H1 (cell line): Measurements from ENCODE around the gene AFF1. TPM values are rescaled to one million over a fixed set of nuclear protein-coding genes. Genes with fewer than 3 reads are reported as not detected.

Source experiments
- CTCF ChIA-PET: fragments of 300-600 bp; sonication (Branson Sonifier 250); formaldehyde crosslinking; loops from one replicate; lab custom pipeline; 2021; ENCODE audit not compliant: partially characterized antibody; lab: Charles Lee
- POLR2A ChIA-PET: fragments of 300-600 bp; sonication (Branson Sonifier 250); formaldehyde crosslinking; loops from one replicate; lab custom pipeline; 2021; ENCODE audit warnings: inconsistent platforms; ENCODE audit not compliant: partially characterized antibody; lab: Charles Lee
- DNase-seq, 2 experiments: peaks; one replicate each; pipeline versions ENCODE4 v3.0.0 to v3.0.0-alpha.2; 2010 to 2022; ENCODE audit warnings: low spot score in 2 of 2, low read depth in 1 of 2, mixed read lengths in 1 of 2
- FAIRE-seq: peaks from 2 replicates; lab custom pipeline; 2011; peaks lifted over from hg19 to GRCh38; lab: Jason Lieb, UNC
- H2AFZ ChIP-seq: 2 replicates; pipeline ENCODE4 v1.8.1; 2012; ENCODE audit warnings: low read length, inconsistent platforms
- H2AK5ac ChIP-seq: 2 replicates; pipeline ENCODE4 v1.6.1; 2013; ENCODE audit warnings: low read depth, low read length
- H2BK120ac ChIP-seq: replicated peaks from 2 replicates; pipeline ENCODE3; 2013; ENCODE audit warnings: low read depth, low read length, inconsistent platforms
- H2BK12ac ChIP-seq: 2 replicates; pipeline ENCODE4 v1.6.1; 2013; ENCODE audit warnings: low read depth, low read length
- H2BK15ac ChIP-seq: 2 replicates; pipeline ENCODE4 v1.6.1; 2013; ENCODE audit warnings: low read length
- H2BK20ac ChIP-seq: 2 replicates; pipeline ENCODE4 v1.6.1; 2013; ENCODE audit warnings: low read length
- H2BK5ac ChIP-seq: 2 replicates; pipeline ENCODE4 v1.6.1; 2013; ENCODE audit warnings: low read depth, low read length
- H3K14ac ChIP-seq: 2 replicates; pipeline ENCODE4 v1.6.1; 2013; ENCODE audit warnings: inconsistent platforms; ENCODE audit not compliant: insufficient read length
- H3K18ac ChIP-seq: 2 replicates; pipeline ENCODE4 v1.6.1; 2013; ENCODE audit warnings: low read length; ENCODE audit errors: extremely low read depth
- H3K23ac ChIP-seq: 2 replicates; pipeline ENCODE4 v1.6.1; 2013; ENCODE audit warnings: inconsistent platforms; ENCODE audit not compliant: insufficient read length
- H3K23me2 ChIP-seq: 2 replicates; pipeline ENCODE4 v1.6.1; 2013; ENCODE audit warnings: low read depth, low read length
- H3K27ac ChIP-seq: 2 replicates; pipeline ENCODE4 v1.6.1; 2011; ENCODE audit warnings: low read depth, low read length, inconsistent platforms
- H3K27me3 ChIP-seq, 4 experiments: replicated peaks in 1 of 4; 1 replicate in 1 of 4; 2 replicates in 3 of 4; pipeline versions ENCODE4 v1.6.1 to v1.8.1; 2011 to 2013; ENCODE audit warnings: low read length in 3 of 4, mild to moderate bottlenecking in 3 of 4, inconsistent platforms in 2 of 4, mixed read lengths in 2 of 4, moderate library complexity in 1 of 4; ENCODE audit not compliant: control insufficient read depth in 3 of 4, insufficient read depth in 3 of 4; ENCODE audit errors: extremely low read depth in 1 of 4
- H3K36me3 ChIP-seq, 4 experiments: 2 replicates each; pipeline versions ENCODE4 v1.6.1 to v1.8.1; 2011 to 2013; ENCODE audit warnings: mild to moderate bottlenecking in 4 of 4, low read length in 3 of 4, moderate library complexity in 2 of 4, control low read depth in 1 of 4, inconsistent platforms in 1 of 4; ENCODE audit not compliant: insufficient read depth in 4 of 4, control insufficient read depth in 2 of 4
- H3K4ac ChIP-seq: replicated peaks from 2 replicates; pipeline ENCODE3; 2013; ENCODE audit warnings: low read length, low read depth, mixed read lengths, inconsistent platforms; ENCODE audit not compliant: insufficient read length
- H3K4me1 ChIP-seq, 4 experiments: replicated peaks in 1 of 4; 1 replicate in 1 of 4; 2 replicates in 3 of 4; pipeline versions ENCODE4 v1.6.1 to v1.8.1; 2011 to 2013; ENCODE audit warnings: low read length in 3 of 4, inconsistent platforms in 2 of 4, mixed read lengths in 1 of 4; ENCODE audit not compliant: insufficient read depth in 4 of 4, control insufficient read depth in 3 of 4
- H3K4me2 ChIP-seq, 2 experiments: 2 replicates each; pipeline versions ENCODE4 v1.6.1 to v1.8.1; 2011 to 2013; ENCODE audit warnings: low read depth in 2 of 2, low read length in 2 of 2, control low read depth in 1 of 2, inconsistent platforms in 1 of 2, mild to moderate bottlenecking in 1 of 2; ENCODE audit not compliant: insufficient read depth in 1 of 2
- H3K4me3 ChIP-seq, 4 experiments: fragments of 200-600, 300-600 bp in 1 of 4; sonication (generic), shearing (Covaris generic), sonication (Bioruptor Twin) in 1 of 4; 2 replicates each; pipeline versions ENCODE4 v1.5.1 to v1.8.1; 2011 to 2016; ENCODE audit warnings: low read length in 4 of 4, low read depth in 3 of 4, control low read depth in 2 of 4, inconsistent platforms in 2 of 4, mild to moderate bottlenecking in 2 of 4, mixed read lengths in 1 of 4, moderate library complexity in 1 of 4; ENCODE audit not compliant: insufficient read depth in 2 of 4; ENCODE audit errors: extremely low read depth in 1 of 4
- H3K56ac ChIP-seq: replicated peaks from 2 replicates; pipeline ENCODE3; 2013; ENCODE audit warnings: low read depth, mild to moderate bottlenecking, mixed read lengths, low read length, inconsistent platforms; ENCODE audit not compliant: insufficient read length
- H3K79me1 ChIP-seq: 2 replicates; pipeline ENCODE4 v1.6.1; 2013; ENCODE audit warnings: low read depth, low read length, control low read depth
- H3K79me2 ChIP-seq, 2 experiments: 2 replicates each; pipeline versions ENCODE4 v1.6.1 to v1.8.1; 2012 to 2013; ENCODE audit warnings: low read length in 2 of 2, mild to moderate bottlenecking in 2 of 2, inconsistent platforms in 1 of 2; ENCODE audit not compliant: insufficient read depth in 2 of 2, control insufficient read depth in 1 of 2
- H3K9ac ChIP-seq, 4 experiments: replicated peaks in 1 of 4; 1 replicate in 1 of 4; 2 replicates in 3 of 4; pipeline versions ENCODE4 v1.6.1 to v1.8.1; 2011 to 2013; ENCODE audit warnings: low read depth in 3 of 4, low read length in 3 of 4, control low read depth in 2 of 4, mild to moderate bottlenecking in 2 of 4, moderate library complexity in 2 of 4, inconsistent platforms in 1 of 4; ENCODE audit errors: extremely low read depth in 1 of 4
- H3K9me3 ChIP-seq, 2 experiments: 2 replicates each; pipeline versions ENCODE4 v1.6.1 to v1.8.1; 2012 to 2013; ENCODE audit warnings: mild to moderate bottlenecking in 2 of 2, moderate library complexity in 2 of 2, control low read depth in 1 of 2, inconsistent platforms in 1 of 2, low read depth in 1 of 2, low read length in 1 of 2, mixed read lengths in 1 of 2; ENCODE audit not compliant: insufficient read depth in 2 of 2
- H4K20me1 ChIP-seq, 2 experiments: replicated peaks in 1 of 2; 2 replicates each; pipeline versions ENCODE3 to v1.8.1; 2011 to 2013; ENCODE audit warnings: inconsistent platforms in 2 of 2, low read length in 2 of 2, mild to moderate bottlenecking in 1 of 2; ENCODE audit not compliant: insufficient read depth in 2 of 2, control insufficient read depth in 1 of 2
- H4K5ac ChIP-seq: 2 replicates; pipeline ENCODE4 v1.6.1; 2013; ENCODE audit warnings: low read length, low read depth, mixed read lengths, inconsistent platforms; ENCODE audit not compliant: insufficient read length
- H4K8ac ChIP-seq: 2 replicates; pipeline ENCODE4 v1.8.0; 2013; ENCODE audit warnings: mild to moderate bottlenecking, moderate library complexity, low read length, inconsistent platforms; ENCODE audit not compliant: insufficient read depth; ENCODE audit errors: extremely low read depth
- H4K91ac ChIP-seq: replicated peaks from 2 replicates; pipeline ENCODE3; 2013; ENCODE audit warnings: low read length, mixed read lengths, inconsistent platforms; ENCODE audit not compliant: insufficient read length
- CEBPB ChIP-seq: IDR thresholded peaks from 2 replicates; pipeline ENCODE4 v1.6.1; 2012; ENCODE audit warnings: low read depth, low read length
- CTCF ChIP-seq, 3 experiments: IDR thresholded peaks; 1 replicate in 2 of 3; 2 replicates in 1 of 3; pipeline versions ENCODE4 v1.5.1 to v1.6.1; 2011; ENCODE audit warnings: low read length in 3 of 3, mild to moderate bottlenecking in 3 of 3, inconsistent platforms in 2 of 3, low read depth in 1 of 3, moderate library complexity in 1 of 3; ENCODE audit not compliant: insufficient read depth in 1 of 3; ENCODE audit errors: control extremely low read depth in 1 of 3
- MAFK ChIP-seq: IDR thresholded peaks from 2 replicates; pipeline ENCODE4 v1.6.1; 2012; ENCODE audit warnings: low read depth, mild to moderate bottlenecking, improper control_type of control experiment, low read length
- PHF8 ChIP-seq: fragments of 200-600 bp; sonication (generic); conservative IDR thresholded peaks from 2 replicates; pipeline ENCODE4 v1.7.1; 2012; ENCODE audit warnings: low read depth, mild to moderate bottlenecking, inconsistent platforms, low read length, moderate library complexity
- POLR2A ChIP-seq, 2 experiments: IDR thresholded peaks; 1 replicate in 1 of 2; 2 replicates in 1 of 2; pipeline ENCODE4 v1.6.1; 2011; ENCODE audit warnings: low read depth in 2 of 2, low read length in 2 of 2, mild to moderate bottlenecking in 2 of 2; ENCODE audit errors: control extremely low read depth in 1 of 2
- SAP30 ChIP-seq: fragments of 300-600 bp; sonication (generic); IDR thresholded peaks from 2 replicates; pipeline ENCODE4 v1.7.1; 2012; ENCODE audit warnings: low read length, moderate library complexity, mild to moderate bottlenecking, inconsistent platforms; ENCODE audit not compliant: insufficient read depth, insufficient replicate concordance
- SP2 ChIP-seq: IDR thresholded peaks from 2 replicates; pipeline ENCODE4 v1.6.1; 2012; ENCODE audit warnings: mild to moderate bottlenecking, low read length, inconsistent platforms
- TAF7 ChIP-seq: optimal IDR thresholded peaks from 2 replicates; pipeline ENCODE3; 2011; ENCODE audit warnings: low read depth, mild to moderate bottlenecking, inconsistent platforms, low read length, moderate library complexity, borderline replicate concordance
- TBP ChIP-seq: IDR thresholded peaks from 2 replicates; pipeline ENCODE4 v1.6.1; 2011; ENCODE audit warnings: low read depth, low read length, improper control_type of control experiment
- WGBS, 2 experiments: shearing (Covaris generic) in 1 of 2; methylation state at CpG; one replicate each; pipeline versions ENCODE4 v1.1.6 to v1.1.7; 2013 to 2015; ENCODE audit warnings: low lambda C conversion rate in 2 of 2, mixed read lengths in 2 of 2, inconsistent platforms in 1 of 2, low coverage in 1 of 2, missing lambda C conversion rate in 1 of 2; ENCODE audit not compliant: insufficient replicate concordance in 2 of 2, insufficient coverage in 1 of 2, insufficient read length in 1 of 2; ENCODE audit errors: extremely low coverage in 1 of 2, missing lambda C conversion rate in 1 of 2; 5-methylcytosine and 5-hydroxymethylcytosine counted together
- polyA plus RNA-seq, 7 experiments: library from polyadenylated mRNA; depleted of rRNA in 3 of 7; stranded (reverse) in 5 of 7; unstranded in 2 of 7; fragments of >200 nt in 5 of 7; fragments of 200-250 nt in 2 of 7; gene quantifications; 1 replicate in 5 of 7; 2 replicates in 1 of 7; 4 replicates in 1 of 7; pipeline versions ENCODE4 v1.2.1 to v1.2.3, GENCODE V29; 2011 to 2013; ENCODE audit warnings: missing spikeins in 2 of 7, mixed read lengths in 2 of 7
- total RNA-seq: library from RNA; stranded (reverse); fragmentation: NEBNext Ultra II Directional; extraction: Animal tissue kit (Norgen Biotek cat#: 25700); gene quantifications from 2 replicates; pipeline ENCODE4 v1.2.1, GENCODE V29; 2021

The AFF1 gene
- total and polyA plus RNA-seq, 2 of the 8 experiments (the other 6 are each of a cell fraction or from before 2014, with no cell fraction given), result 14.8 to 85.5 TPM

DNA sequence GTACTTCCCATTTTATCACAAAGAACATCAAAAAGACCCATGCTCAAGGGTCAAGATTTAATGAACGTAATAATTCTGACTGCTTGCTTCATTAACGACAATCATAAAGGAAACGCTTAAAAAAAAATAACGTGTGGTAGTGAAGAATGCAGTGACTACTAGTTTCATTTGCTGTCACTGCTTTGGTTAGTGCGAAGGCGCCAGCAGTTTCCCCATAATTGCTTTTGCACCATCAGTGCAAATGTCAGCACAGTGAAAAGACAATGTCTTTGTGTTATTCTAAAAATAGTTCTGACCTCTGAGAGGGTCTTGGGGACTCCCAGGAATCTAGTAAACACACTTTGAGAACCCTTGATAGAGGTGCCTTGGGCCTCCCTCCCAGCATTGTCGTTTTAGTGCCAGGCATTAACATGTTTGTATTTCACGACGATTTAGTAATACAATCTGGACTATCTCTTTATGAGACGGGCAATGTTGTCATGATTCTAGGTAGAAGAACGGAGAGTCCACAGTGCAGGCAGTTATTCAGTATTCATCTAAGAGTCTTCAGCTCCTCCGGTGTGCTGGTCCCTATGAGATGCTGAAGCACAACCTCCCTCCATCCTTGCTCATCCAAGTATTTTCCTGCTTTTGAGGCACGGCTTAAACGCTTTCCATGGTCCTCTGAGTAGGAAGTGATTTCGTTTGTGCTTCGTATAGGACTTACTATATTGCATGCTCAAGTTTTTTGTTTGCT, 71.0 kb downstream of the AFF1 start:
- Histone ChIP-seq H3K36me3 (no peaks in the 10 kb centered on the region), H3K14ac (no peak overlapping the region), H3K79me2 (peaks cover 7 to 64% of the 10 kb centered on the region in 2 experiments), H3K18ac (no peak overlapping the region), H4K8ac (no peak overlapping the region), H3K9me3 (no peaks in the 10 kb centered on the region), H3K23me2 (peaks cover 14% of the 10 kb centered on the region), H3K9ac (peak overlapping the region in 1 of 4 experiments; percentile 34; a peak in 3 of 7 replicates), H4K5ac (no peak overlapping the region), H3K23ac (no peak overlapping the region), H2BK15ac (no peak overlapping the region), H4K91ac (no peak overlapping the region), H3K4me2 (peak overlapping the region; percentile 58 to 96), H3K4me3 (peak overlapping the region; percentile 63 to 94 (median 88); a peak in 7 of 8 replicates), H4K20me1 (peaks cover 3 to 8% of the 10 kb centered on the region in 2 experiments), H3K27me3 (no peaks in the 10 kb centered on the region), H2BK12ac (peak overlapping the region; percentile 94; the same call in 1 of the 2 replicates), H2BK20ac (no peak overlapping the region), H3K56ac (no peak overlapping the region), H3K79me1 (no peaks in the 10 kb centered on the region), H2BK5ac (peak overlapping the region; percentile 38; the same call in 1 of the 2 replicates), H3K4me1 (peaks cover 5 to 29% (median 21%) of the 10 kb centered on the region in 4 experiments; a peak in 5 of 7 replicates), H2AK5ac (0 out of 2 replicates have a peak overlapping the region, but pooled peaks have one; percentile 71), H2AFZ (no peak overlapping the region), H3K4ac (no peak overlapping the region), H3K27ac (no peak overlapping the region), H2BK120ac (no peak overlapping the region)
- FAIRE-seq (no peak), DNase-seq (no peak)
- WGBS, 2 experiments, result 41% methylated on average over 16 of the region's 16 CpGs; no CpG with 5 or more reads in 1 of the 2 experiments
- CTCF ChIA-PET, result interaction anchor here (0.8 to 2.0 kb wide), 14 partner anchors 9 to 105 kb away, joined by 3 to 9 read pairs (median 4); no protein-coding TSS in a partner anchor
- POLR2A ChIA-PET, result interaction anchor here (0.6 to 6.7 kb wide), 33 partner anchors 8 to 114 kb away, joined by 3 to 108 read pairs (median 4); partner anchors contain the start of gene AFF1
- TF ChIP-seq SP2 (no peak), MAFK (no peak), CTCF (IDR thresholded peaks at IDR 0.05; ENCODE audit: control extremely low read depth in 1 of 3, insufficient read depth in 1 of 3, low read depth in 1 of 3, low read length in 3 of 3) (no peak), TBP (no peak), TAF7 (no peak), CEBPB (no peak), POLR2A (IDR thresholded peaks at IDR 0.05; ENCODE audit: control extremely low read depth in 1 of 2, low read depth in 2 of 2, low read length in 2 of 2) (no peak), PHF8 (no peak), SAP30 (no peak)
